Neural cell (in vitro differentiated cells): Measurements from ENCODE around the gene MAST4. TPM values are rescaled to one million over a fixed set of nuclear protein-coding genes. Genes with fewer than 3 reads are reported as not detected.

Experiments used
- H2AFZ ChIP-seq: fragments of 200-600, 300-800 bp; sonication (generic), shearing (Covaris generic); 2 replicates; pipeline ENCODE4 v1.6.0; 2014; ENCODE audit warnings: low read depth, mild to moderate bottlenecking, antibody characterized with exemption, low read length, moderate library complexity
- H3F3A ChIP-seq: fragments of 200-600 bp; shearing (Covaris generic); 2 replicates; pipeline ENCODE4 v1.6.1; 2016; ENCODE audit warnings: mild to moderate bottlenecking, moderate library complexity, mixed read lengths, antibody characterized with exemption, low read length; ENCODE audit not compliant: insufficient read depth, poor library complexity, severe bottlenecking
- H3K27ac ChIP-seq: fragments of 200-600, 300-800 bp; sonication (generic), shearing (Covaris generic); 2 replicates; pipeline ENCODE4 v1.5.1; 2014; ENCODE audit warnings: mild to moderate bottlenecking, low read length, moderate library complexity
- H3K27me3 ChIP-seq: fragments of 300-800, 200-600 bp; sonication (generic), shearing (Covaris generic); 2 replicates; pipeline ENCODE4 v1.6.0; 2014; ENCODE audit warnings: mild to moderate bottlenecking, low read depth, low read length, moderate library complexity; ENCODE audit not compliant: insufficient read depth
- H3K36me3 ChIP-seq: fragments of 300-800, 200-600 bp; sonication (generic), shearing (Covaris generic); 2 replicates; pipeline ENCODE4 v1.5.1; 2014; ENCODE audit warnings: mild to moderate bottlenecking, antibody characterized with exemption, low read length, moderate library complexity; ENCODE audit not compliant: insufficient read depth
- H3K4me2 ChIP-seq: fragments of 300-800, 200-600 bp; sonication (generic), shearing (Covaris generic); 2 replicates; pipeline ENCODE4 v1.6.0; 2014; ENCODE audit warnings: mild to moderate bottlenecking, low read length
- H3K4me3 ChIP-seq: fragments of 300-800, 200-600 bp; sonication (generic), shearing (Covaris generic); 2 replicates; pipeline ENCODE4 v1.5.1; 2014; ENCODE audit warnings: mild to moderate bottlenecking, low read length, moderate library complexity
- H3K79me2 ChIP-seq: fragments of 200-600 bp; shearing (Covaris generic); replicated peaks from 2 replicates; pipeline ENCODE4 v1.6.0; 2014; ENCODE audit warnings: mild to moderate bottlenecking, low read length, moderate library complexity; ENCODE audit not compliant: insufficient read depth
- H3K9ac ChIP-seq: fragments of 300-800, 200-600 bp; sonication (generic), shearing (Covaris generic); 2 replicates; pipeline ENCODE4 v1.6.1; 2016; ENCODE audit warnings: mild to moderate bottlenecking, low read length, mixed read lengths
- H3K9me2 ChIP-seq: fragments of 200-600 bp; shearing (Covaris generic); 2 replicates; pipeline ENCODE4 v1.6.1; 2016; ENCODE audit warnings: mild to moderate bottlenecking, low read length, mixed read lengths; ENCODE audit not compliant: insufficient read depth
- H3K9me3 ChIP-seq: fragments of 200-600, 300-800 bp; sonication (generic), shearing (Covaris generic); 2 replicates; pipeline ENCODE4 v1.6.1; 2016; ENCODE audit warnings: mild to moderate bottlenecking, mixed run types, low read length, moderate library complexity, mixed read lengths
- H4K20me1 ChIP-seq: fragments of 200-600 bp; shearing (Covaris generic); 2 replicates; pipeline ENCODE4 v1.6.1; 2016; ENCODE audit warnings: mild to moderate bottlenecking, mixed run types; ENCODE audit not compliant: insufficient read depth
- EP300 ChIP-seq: fragments of 450-650 bp; conservative IDR thresholded peaks from 2 replicates; pipeline ENCODE4 v1.6.1; 2014; ENCODE audit warnings: antibody characterized with exemption, mild to moderate bottlenecking, moderate library complexity; ENCODE audit not compliant: poor library complexity, severe bottlenecking
- EZH2 ChIP-seq: fragments of 200-600, 300-800 bp; shearing (Covaris generic), sonication (generic); IDR thresholded peaks from 2 replicates; pipeline ENCODE4 v1.6.1; 2014; ENCODE audit warnings: antibody characterized with exemption, low read length, borderline replicate concordance, mild to moderate bottlenecking; ENCODE audit not compliant: insufficient read depth, poor library complexity, severe bottlenecking
- MXI1 ChIP-seq: fragments of 450-650 bp; conservative IDR thresholded peaks from 2 replicates; pipeline ENCODE4 v1.6.1; 2014; ENCODE audit warnings: antibody characterized with exemption, mild to moderate bottlenecking; ENCODE audit not compliant: poor library complexity, severe bottlenecking
- POLR2AphosphoS5 ChIP-seq: IDR thresholded peaks from 2 replicates; pipeline ENCODE4 v1.6.1; 2012
- RAD21 ChIP-seq: fragments of 450-650 bp; conservative IDR thresholded peaks from 2 replicates; pipeline ENCODE4 v1.6.1; 2014; ENCODE audit warnings: antibody characterized with exemption, mild to moderate bottlenecking, moderate library complexity
- SMC3 ChIP-seq: fragments of 450-650 bp; conservative IDR thresholded peaks from 2 replicates; pipeline ENCODE4 v1.6.1; 2014; ENCODE audit warnings: antibody characterized with exemption, mild to moderate bottlenecking, moderate library complexity; ENCODE audit not compliant: poor library complexity
- TAF1 ChIP-seq: IDR thresholded peaks from 2 replicates; pipeline ENCODE4 v1.6.1; 2012; ENCODE audit warnings: low read depth
- polyA plus RNA-seq: library from polyadenylated mRNA; depleted of rRNA; stranded (reverse); fragments of >200 nt; gene quantifications from 2 replicates; pipeline ENCODE4 v1.2.3, GENCODE V29; 2014
- TF ChIP-seq, protein P1 (sequence below): IDR thresholded peaks from 2 replicates; pipeline ENCODE4 v1.6.1; 2012; ENCODE audit warnings: borderline replicate concordance
- TF ChIP-seq, protein P2 (sequence below): fragments of 450-650 bp; IDR thresholded peaks from 2 replicates; pipeline ENCODE4 v1.5.1; 2014; ENCODE audit warnings: antibody characterized with exemption, mild to moderate bottlenecking, moderate library complexity; ENCODE audit not compliant: poor library complexity, severe bottlenecking

Gene MAST4
- polyA plus RNA-seq, 1 donor from 2014 or later = 2.3 TPM

DNA sequence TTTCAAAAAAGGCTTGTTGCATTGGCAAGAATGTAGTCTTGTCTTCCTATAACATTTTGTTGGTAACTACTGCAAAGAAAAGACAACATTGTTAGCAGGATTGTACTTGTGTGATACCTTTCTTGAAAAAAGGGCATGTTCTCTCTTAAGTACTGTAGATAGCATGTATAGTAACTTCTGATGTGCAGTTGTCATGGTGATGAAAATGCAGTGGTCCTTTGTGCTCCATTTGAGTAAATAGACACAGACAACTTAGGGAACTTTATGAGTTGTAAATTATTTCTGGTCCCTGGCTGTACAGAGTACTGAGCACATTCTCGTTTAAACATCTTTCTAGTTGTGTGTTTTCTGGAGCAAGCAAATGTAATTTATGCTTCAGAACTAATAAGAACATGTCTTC lies 497.1 kb downstream of the MAST4 start:
- no peaks in the 10 kb centered on the region for H3K9me3 ChIP-seq
- H2AFZ ChIP-seq = no peak overlapping the region
- TF ChIP-seq, protein P1, sequence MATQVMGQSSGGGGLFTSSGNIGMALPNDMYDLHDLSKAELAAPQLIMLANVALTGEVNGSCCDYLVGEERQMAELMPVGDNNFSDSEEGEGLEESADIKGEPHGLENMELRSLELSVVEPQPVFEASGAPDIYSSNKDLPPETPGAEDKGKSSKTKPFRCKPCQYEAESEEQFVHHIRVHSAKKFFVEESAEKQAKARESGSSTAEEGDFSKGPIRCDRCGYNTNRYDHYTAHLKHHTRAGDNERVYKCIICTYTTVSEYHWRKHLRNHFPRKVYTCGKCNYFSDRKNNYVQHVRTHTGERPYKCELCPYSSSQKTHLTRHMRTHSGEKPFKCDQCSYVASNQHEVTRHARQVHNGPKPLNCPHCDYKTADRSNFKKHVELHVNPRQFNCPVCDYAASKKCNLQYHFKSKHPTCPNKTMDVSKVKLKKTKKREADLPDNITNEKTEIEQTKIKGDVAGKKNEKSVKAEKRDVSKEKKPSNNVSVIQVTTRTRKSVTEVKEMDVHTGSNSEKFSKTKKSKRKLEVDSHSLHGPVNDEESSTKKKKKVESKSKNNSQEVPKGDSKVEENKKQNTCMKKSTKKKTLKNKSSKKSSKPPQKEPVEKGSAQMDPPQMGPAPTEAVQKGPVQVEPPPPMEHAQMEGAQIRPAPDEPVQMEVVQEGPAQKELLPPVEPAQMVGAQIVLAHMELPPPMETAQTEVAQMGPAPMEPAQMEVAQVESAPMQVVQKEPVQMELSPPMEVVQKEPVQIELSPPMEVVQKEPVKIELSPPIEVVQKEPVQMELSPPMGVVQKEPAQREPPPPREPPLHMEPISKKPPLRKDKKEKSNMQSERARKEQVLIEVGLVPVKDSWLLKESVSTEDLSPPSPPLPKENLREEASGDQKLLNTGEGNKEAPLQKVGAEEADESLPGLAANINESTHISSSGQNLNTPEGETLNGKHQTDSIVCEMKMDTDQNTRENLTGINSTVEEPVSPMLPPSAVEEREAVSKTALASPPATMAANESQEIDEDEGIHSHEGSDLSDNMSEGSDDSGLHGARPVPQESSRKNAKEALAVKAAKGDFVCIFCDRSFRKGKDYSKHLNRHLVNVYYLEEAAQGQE = no peak
- TF ChIP-seq TAF1 (no peak), SMC3 (no peak), EZH2 (no peak), EP300 (no peak), RAD21 (no peak), MXI1 (no peak), POLR2AphosphoS5 (no peak)
- TF ChIP-seq, protein P2, sequence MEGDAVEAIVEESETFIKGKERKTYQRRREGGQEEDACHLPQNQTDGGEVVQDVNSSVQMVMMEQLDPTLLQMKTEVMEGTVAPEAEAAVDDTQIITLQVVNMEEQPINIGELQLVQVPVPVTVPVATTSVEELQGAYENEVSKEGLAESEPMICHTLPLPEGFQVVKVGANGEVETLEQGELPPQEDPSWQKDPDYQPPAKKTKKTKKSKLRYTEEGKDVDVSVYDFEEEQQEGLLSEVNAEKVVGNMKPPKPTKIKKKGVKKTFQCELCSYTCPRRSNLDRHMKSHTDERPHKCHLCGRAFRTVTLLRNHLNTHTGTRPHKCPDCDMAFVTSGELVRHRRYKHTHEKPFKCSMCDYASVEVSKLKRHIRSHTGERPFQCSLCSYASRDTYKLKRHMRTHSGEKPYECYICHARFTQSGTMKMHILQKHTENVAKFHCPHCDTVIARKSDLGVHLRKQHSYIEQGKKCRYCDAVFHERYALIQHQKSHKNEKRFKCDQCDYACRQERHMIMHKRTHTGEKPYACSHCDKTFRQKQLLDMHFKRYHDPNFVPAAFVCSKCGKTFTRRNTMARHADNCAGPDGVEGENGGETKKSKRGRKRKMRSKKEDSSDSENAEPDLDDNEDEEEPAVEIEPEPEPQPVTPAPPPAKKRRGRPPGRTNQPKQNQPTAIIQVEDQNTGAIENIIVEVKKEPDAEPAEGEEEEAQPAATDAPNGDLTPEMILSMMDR = no peak
- H3K27me3 ChIP-seq = no peaks in the 10 kb centered on the region
- H3K27ac ChIP-seq = no peak overlapping the region
- no peaks in the 10 kb centered on the region for H3K79me2 ChIP-seq
- no peak overlapping the region for H3K4me2 ChIP-seq
- no peak overlapping the region for H3K9ac ChIP-seq
- H3K9me2 ChIP-seq = no peaks in the 10 kb centered on the region
- H3K36me3 ChIP-seq = no peaks in the 10 kb centered on the region
- peaks cover 5% of the 10 kb centered on the region for H3F3A ChIP-seq
- no peak overlapping the region for H3K4me3 ChIP-seq
- H4K20me1 ChIP-seq = no peaks in the 10 kb centered on the region

- no peaks in the 10 kb centered on the region for H3K79me2 ChIP-seq
- no peaks in the 10 kb centered on the region for H3K9me2 ChIP-seq
- no peaks in the 10 kb centered on the region for H3K36me3 ChIP-seq
- H3K9me3 ChIP-seq = no peaks in the 10 kb centered on the region
- no peak overlapping the region for H2AFZ ChIP-seq
- H3K9ac ChIP-seq = no peak overlapping the region
- no peak for TF ChIP-seq TAF1
- no peak for TF ChIP-seq EP300
- TF ChIP-seq EZH2 = no peak
- TF ChIP-seq SMC3 = no peak
- TF ChIP-seq MXI1 = no peak
- no peak for TF ChIP-seq POLR2AphosphoS5
- TF ChIP-seq, protein P2 = no peak
- TF ChIP-seq RAD21 = no peak
- TF ChIP-seq, protein P1 = no peak
- no peaks in the 10 kb centered on the region for H4K20me1 ChIP-seq
- peaks cover 5% of the 10 kb centered on the region for H3F3A ChIP-seq
- no peaks in the 10 kb centered on the region for H3K27me3 ChIP-seq
- H3K4me3 ChIP-seq = no peak overlapping the region
- no peak overlapping the region for H3K27ac ChIP-seq
- no peak overlapping the region for H3K4me2 ChIP-seq
Measured at GRCh38 chr5:67094476-67095300, 498.5 kb downstream of the MAST4 start.
